Adrenal gland (tissue), 12 donors: ENCODE results near the gene EPHB1. TPM values are rescaled to one million over a fixed set of nuclear protein-coding genes. Genes with fewer than 3 reads are reported as not detected.

Experiments
- DNase-seq, 7 donors: peaks; one replicate each; pipeline ENCODE4 v3.0.0-alpha.2; 2019 to 2020
- H3K27ac ChIP-seq, 5 donors: fragments of 200-600 bp; sonication (generic) in 4 of 5; 1 replicate in 3 of 5; 2 replicates in 2 of 5; pipeline versions ENCODE4 v1.5.1 to v1.8.0; 2016 to 2020; ENCODE audit warnings: mild to moderate bottlenecking in 1 of 5
- H3K27me3 ChIP-seq: fragments of 200-600 bp; 2 replicates; pipeline ENCODE4 v1.8.0; 2021
- H3K36me3 ChIP-seq, 2 donors: fragments of 200-600 bp; replicated peaks in 1 of 2; 1 replicate in 1 of 2; 2 replicates in 1 of 2; pipeline versions ENCODE4 v1.5.1 to v1.8.0; 2018 to 2022
- H3K4me1 ChIP-seq, 2 donors: fragments of 200-600 bp; replicated peaks in 1 of 2; 1 replicate in 1 of 2; 2 replicates in 1 of 2; pipeline versions ENCODE4 v1.5.1 to v1.8.0; 2018 to 2021
- H3K4me3 ChIP-seq, 4 donors: fragments of 200-600 bp; sonication (generic) in 3 of 4; one replicate each; pipeline ENCODE4 v1.5.1; 2016 to 2018
- H3K9me3 ChIP-seq, 3 donors: fragments of 200-600 bp; sonication (generic) in 1 of 3; replicated peaks in 1 of 3; 1 replicate in 2 of 3; 2 replicates in 1 of 3; pipeline versions ENCODE4 v1.5.1 to v1.8.0; 2016 to 2021
- POLR2A ChIP-seq, 2 donors: fragments of 450-650 bp; IDR thresholded peaks; one replicate each; pipeline ENCODE4 v1.6.1; 2017; ENCODE audit warnings: antibody characterized with exemption in 2 of 2, mild to moderate bottlenecking in 2 of 2, moderate library complexity in 1 of 2
- WGBS, 4 donors: extraction: QIAGEN DNeasy Blood & Tissue Kit in 2 of 4; methylation state at CpG; one replicate each; pipeline versions ENCODE4 v1.1.5 to v1.1.7; 2013 to 2017; 5-methylcytosine and 5-hydroxymethylcytosine counted together
- intact Hi-C, 2 donors: fragments of 100-400 bp; cut with DNase I; formaldehyde crosslinking; loops; one replicate each; pipeline versions ENCODE4 v1.14.1 to v1.15.0; 2022 to 2023
- polyA plus RNA-seq, 3 donors: library from polyadenylated mRNA; stranded (reverse); fragments of 200-250 nt in 2 of 3; fragments of 350-450 nt in 1 of 3; fragmentation: Illumina TruSeq in 1 of 3; extraction: RNeasy Lipid Tissue Mini Kit (QIAGEN cat#74804) in 1 of 3; gene quantifications; one replicate each; pipeline ENCODE4 v1.2.3, GENCODE V29; 2013 to 2014
- total RNA-seq, 9 donors: library from RNA; depleted of rRNA in 4 of 9; stranded (reverse); fragments of >200 nt in 4 of 9; fragments of 120-200 nt in 1 of 9; fragmentation: NEBNext Ultra II Directional in 1 of 9; extraction: Animal tissue kit (Norgen Biotek cat#: 25700) in 1 of 9; gene quantifications; one replicate each; pipeline versions ENCODE4 v1.1.0 to v1.2.4, GENCODE V29; 2013 to 2023
- TF ChIP-seq, protein P1 (sequence below), 6 experiments: fragments of 450-650 bp in 4 of 6; fragments of 200-600 bp in 2 of 6; sonication (generic) in 1 of 6; IDR thresholded peaks; 1 replicate in 5 of 6; 2 replicates in 1 of 6; pipeline versions ENCODE4 v1.5.1 to v1.8.0; 2016 to 2021; ENCODE audit warnings: antibody characterized with exemption in 6 of 6, mild to moderate bottlenecking in 2 of 6, moderate library complexity in 1 of 6
- donor health status: healthy with polysubstance abuse.
- donor health status: Bipolar disorder and iron deficiency.
- donor health status: DM: yes; HTN: yes; CAD: no.
- donor health status: DM: no; HTN: no; CAD: no.
- donor health status: DM: no; HTN: no; CAD: no.
- donor health status: DM: yes; HTN: yes; CAD: no.

The EPHB1 gene
- total and polyA plus RNA-seq, 12 donors: 0.10 to 3.4 (median 0.98) TPM

DNA sequence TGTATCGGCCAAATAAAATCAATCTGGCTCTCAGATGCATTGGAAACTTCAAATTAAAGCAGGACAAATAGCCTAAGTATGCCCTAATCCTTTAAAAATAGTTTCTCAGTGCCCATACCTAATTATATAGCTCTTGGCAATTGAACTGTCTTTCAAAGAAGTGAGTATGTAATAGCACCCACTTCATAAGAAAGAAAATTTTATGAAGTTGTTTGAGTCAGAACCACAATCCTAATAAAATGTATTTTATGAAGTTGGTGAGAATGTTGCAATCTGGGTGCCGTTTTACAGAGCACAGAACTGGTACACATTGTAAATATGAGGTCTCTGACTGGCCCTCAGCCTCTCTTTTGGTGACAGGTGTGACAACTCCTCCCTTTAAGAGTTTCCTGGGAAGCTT lies 45.4 kb downstream of the EPHB1 start:
- intact Hi-C loops: no loop called here
- Histone ChIP-seq H3K27ac (no peak overlapping the region), H3K4me1 (no peaks in the 10 kb centered on the region), H3K4me3 (no peak overlapping the region), H3K27me3 (no peaks in the 10 kb centered on the region), H3K9me3 (no peaks in the 10 kb centered on the region), H3K36me3 (no peaks in the 10 kb centered on the region)
- no peak for DNase-seq
- TF ChIP-seq, protein P1, sequence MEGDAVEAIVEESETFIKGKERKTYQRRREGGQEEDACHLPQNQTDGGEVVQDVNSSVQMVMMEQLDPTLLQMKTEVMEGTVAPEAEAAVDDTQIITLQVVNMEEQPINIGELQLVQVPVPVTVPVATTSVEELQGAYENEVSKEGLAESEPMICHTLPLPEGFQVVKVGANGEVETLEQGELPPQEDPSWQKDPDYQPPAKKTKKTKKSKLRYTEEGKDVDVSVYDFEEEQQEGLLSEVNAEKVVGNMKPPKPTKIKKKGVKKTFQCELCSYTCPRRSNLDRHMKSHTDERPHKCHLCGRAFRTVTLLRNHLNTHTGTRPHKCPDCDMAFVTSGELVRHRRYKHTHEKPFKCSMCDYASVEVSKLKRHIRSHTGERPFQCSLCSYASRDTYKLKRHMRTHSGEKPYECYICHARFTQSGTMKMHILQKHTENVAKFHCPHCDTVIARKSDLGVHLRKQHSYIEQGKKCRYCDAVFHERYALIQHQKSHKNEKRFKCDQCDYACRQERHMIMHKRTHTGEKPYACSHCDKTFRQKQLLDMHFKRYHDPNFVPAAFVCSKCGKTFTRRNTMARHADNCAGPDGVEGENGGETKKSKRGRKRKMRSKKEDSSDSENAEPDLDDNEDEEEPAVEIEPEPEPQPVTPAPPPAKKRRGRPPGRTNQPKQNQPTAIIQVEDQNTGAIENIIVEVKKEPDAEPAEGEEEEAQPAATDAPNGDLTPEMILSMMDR (IDR thresholded peaks at IDR 0.05): no peak
- TF ChIP-seq POLR2A (IDR thresholded peaks at IDR 0.05): no peak
- WGBS, 4 donors: 66 to 79% (median 68%) methylated on average over 2 of the region's 2 CpGs

DNA sequence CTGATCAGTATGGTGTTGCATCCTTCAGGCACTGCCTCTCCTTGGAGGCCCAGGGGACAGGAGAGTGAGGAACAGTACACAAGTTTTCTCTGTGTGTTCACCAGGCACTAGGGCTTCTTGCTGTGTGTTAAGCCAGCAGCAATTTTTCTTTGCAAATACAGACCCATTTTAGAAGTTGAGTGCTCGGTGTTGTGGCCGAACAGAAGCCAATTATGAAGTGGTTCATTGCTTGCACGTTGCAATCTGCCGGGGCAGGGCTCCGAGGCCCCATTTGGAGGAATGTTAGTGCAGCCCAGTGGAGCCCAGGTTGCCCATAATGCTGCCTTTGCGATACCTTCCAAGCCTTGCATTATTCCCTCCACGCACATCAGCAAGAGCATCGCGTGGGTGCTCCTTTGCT lies 51.0 kb downstream of the EPHB1 start:
- intact Hi-C loops: no loop called here
- TF ChIP-seq, protein P1 (IDR thresholded peaks at IDR 0.05): no peak
- H3K27me3 ChIP-seq: no peaks in the 10 kb centered on the region
- no peak overlapping the region for H3K4me3 ChIP-seq
- 77 to 84% (median 79%) methylated on average over 9 of the region's 9 CpGs for WGBS, 4 donors
- DNase-seq: no peak
- no peaks in the 10 kb centered on the region for H3K36me3 ChIP-seq
- H3K27ac ChIP-seq: no peak overlapping the region
- no peaks in the 10 kb centered on the region for H3K4me1 ChIP-seq
- H3K9me3 ChIP-seq: no peaks in the 10 kb centered on the region

DNA sequence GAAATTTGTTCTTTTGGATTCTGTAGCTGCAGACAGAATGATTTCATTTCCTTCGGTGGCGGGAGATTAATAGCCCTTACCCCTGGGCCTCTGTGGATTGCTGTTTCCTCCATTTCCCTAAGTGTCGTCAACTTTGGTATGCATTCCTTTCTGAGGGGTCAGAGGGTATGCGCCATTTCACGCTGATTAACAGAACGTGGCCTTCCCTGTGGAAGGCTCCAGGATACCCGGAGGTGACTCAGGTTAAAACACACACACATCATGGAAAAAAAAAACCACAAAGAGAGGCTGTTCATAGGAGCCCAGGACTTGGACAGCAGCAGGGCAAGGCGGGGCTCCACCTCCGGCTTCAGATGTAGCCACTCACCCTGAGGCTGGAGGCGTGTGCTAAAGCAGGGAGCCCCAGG lies 51.9 kb downstream of the EPHB1 start:
- Histone ChIP-seq H3K4me1 (no peaks in the 10 kb centered on the region), H3K9me3 (no peaks in the 10 kb centered on the region), H3K36me3 (no peaks in the 10 kb centered on the region), H3K4me3 (no peak overlapping the region), H3K27me3 (no peaks in the 10 kb centered on the region), H3K27ac (no peak overlapping the region)
- TF ChIP-seq POLR2A (IDR thresholded peaks at IDR 0.05): no peak
- TF ChIP-seq, protein P1 (IDR thresholded peaks at IDR 0.05): no peak
- intact Hi-C loops: no loop called here
- 18 to 45% (median 21%) methylated on average over 10 of the region's 10 CpGs for WGBS, 4 donors
- DNase-seq: peak in 6 of 7 donors; percentile 16 to 56 (median 29)

DNA sequence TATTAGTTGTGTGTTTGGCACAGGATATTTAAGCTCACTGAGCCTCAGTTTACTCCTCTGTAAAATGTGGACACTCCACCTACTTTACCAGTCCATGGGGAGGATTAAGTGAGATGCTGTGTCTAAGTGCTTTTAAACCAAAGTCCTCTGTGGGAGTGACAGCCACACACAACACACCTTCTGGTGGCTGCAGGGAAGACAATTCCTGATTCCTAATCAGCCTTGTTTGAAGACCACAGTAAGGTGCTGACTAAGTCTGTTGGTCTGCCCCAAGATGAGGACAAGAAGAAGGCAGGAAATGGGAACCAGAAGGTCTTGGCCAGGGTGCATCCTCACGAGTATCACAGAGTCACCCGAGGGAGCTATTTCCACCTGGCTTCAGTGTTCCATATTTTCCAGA lies 52.3 kb downstream of the EPHB1 start:
- 39 to 68% (median 62%) methylated on average over 2 of the region's 2 CpGs for WGBS, 4 donors
- Histone ChIP-seq H3K4me1 (no peaks in the 10 kb centered on the region), H3K36me3 (no peaks in the 10 kb centered on the region), H3K9me3 (no peaks in the 10 kb centered on the region), H3K4me3 (no peak overlapping the region), H3K27me3 (no peaks in the 10 kb centered on the region), H3K27ac (no peak overlapping the region)
- no peak for DNase-seq
- TF ChIP-seq, protein P1 (IDR thresholded peaks at IDR 0.05): no peak
- TF ChIP-seq POLR2A (IDR thresholded peaks at IDR 0.05): no peak
- intact Hi-C loops: no loop called here
